Activated CD8-positive, alpha-beta memory T cell treated with anti-CD3 and anti-CD28 coated beads for 1 hour (primary cell): ENCODE results near the gene FGD6.
"Not testable (repeated sequence)": the region's sequence is repeated elsewhere in the genome, so short reads cannot be mapped to it uniquely, and the experiment has no call there.

Source experiments
- DNase-seq, 2 donors: peaks; one replicate each; pipeline ENCODE4 v3.0.0-alpha.2; 2020; ENCODE audit warnings: low read depth in 1 of 2; ENCODE audit errors: extremely low read depth in 1 of 2

The FGD6 gene

GRCh38 chr12:95182868-95183415 is 34.3 kb downstream of the FGD6 start:
- no peak for DNase-seq

- no peak for DNase-seq
Measured at GRCh38 chr12:95181103-95181502, 36.2 kb downstream of the FGD6 start.

- DNase-seq: no peak
Measured at GRCh38 chr12:95179011-95179410, 38.3 kb downstream of the FGD6 start.

- no peak for DNase-seq
Measured at GRCh38 chr12:95178136-95178535, 39.1 kb downstream of the FGD6 start.

- no peak for DNase-seq
Measured at GRCh38 chr12:95177201-95177768, 40.0 kb downstream of the FGD6 start.

- no peak for DNase-seq
Measured at GRCh38 chr12:95173392-95174251, 43.6 kb downstream of the FGD6 start.

- DNase-seq: no peak
Measured at GRCh38 chr12:95169368-95169767, 47.9 kb downstream of the FGD6 start.

- DNase-seq: no peak
Measured at GRCh38 chr12:95168746-95169145, 48.5 kb downstream of the FGD6 start.

- DNase-seq: no peak
Measured at GRCh38 chr12:95164656-95165055, 52.6 kb downstream of the FGD6 start.

- no peak for DNase-seq
Measured at GRCh38 chr12:95158919-95159318, 58.3 kb downstream of the FGD6 start.

GRCh38 chr12:95151821-95152220 is 65.4 kb downstream of the FGD6 start:
- no peak for DNase-seq

GRCh38 chr12:95151406-95151805 is 65.9 kb downstream of the FGD6 start:
- no peak for DNase-seq

GRCh38 chr12:95150501-95150900 is 66.8 kb downstream of the FGD6 start:
- DNase-seq: no peak

GRCh38 chr12:95147866-95148265 is 69.4 kb downstream of the FGD6 start:
- DNase-seq: no peak

- DNase-seq: no peak
Measured at GRCh38 chr12:95146769-95147168, 70.5 kb downstream of the FGD6 start.

- no peak for DNase-seq
Measured at GRCh38 chr12:95143621-95144205, 73.6 kb downstream of the FGD6 start.

GRCh38 chr12:95142431-95143151 is 74.7 kb downstream of the FGD6 start:
- no peak for DNase-seq

GRCh38 chr12:95141310-95141709 is 76.0 kb downstream of the FGD6 start:
- DNase-seq: no peak

GRCh38 chr12:95138031-95138430 is 79.2 kb downstream of the FGD6 start:
- not testable (repeated sequence) for DNase-seq

GRCh38 chr12:95136598-95136997 is 80.7 kb downstream of the FGD6 start:
- DNase-seq: no peak

- DNase-seq: no peak
Measured at GRCh38 chr12:95134085-95134484, 83.2 kb downstream of the FGD6 start.
